Heart left ventricle (tissue), 13 donors: ENCODE results near the gene ERMARD.

Source experiments
- CTCF ChIP-seq, 12 donors: fragments of 200-600 bp; sonication (generic) in 4 of 12; IDR thresholded peaks; one replicate each; pipeline versions ENCODE4 v1.5.0 to v1.8.0; 2018 to 2022; ENCODE audit warnings: antibody characterized with exemption in 12 of 12, mild to moderate bottlenecking in 5 of 12
- POLR2A ChIP-seq, 2 donors: fragments of 450-650 bp; IDR thresholded peaks; one replicate each; pipeline ENCODE4 v1.6.1; 2017; ENCODE audit warnings: antibody characterized with exemption in 2 of 2, mild to moderate bottlenecking in 2 of 2, moderate library complexity in 2 of 2
- donor health status: ischemic (EF 13 %, LVEDD 7.1; RV severe dilation, severe dysfunction).
- donor health status: DM: no; HTN: yes; CAD: no.
- donor health status: DM: no; HTN: no; CAD: no.
- donor health status: ischemic (EF 25% LVEDD 6.9; RV normal size, moderate dysfunction).
- donor health status: ischemic (EF 25% LVEDD 5.7; RV mildly dilated, moderate dysfunction).
- donor health status: ischemic (EF 35%, LVEDD 5.7; RV mildly dilated, moderate dysfunction).
- donor health status: nonischemic (EF 11% LVEDD 7.7; RV severe dilation, severe dysfunction).
- donor health status: DM: yes; HTN: yes; CAD: no.
- donor health status: PGD.
- donor health status: ischemic (EF 29% LVEDD 5.4; RV normal size, mild dysfunction).
- donor health status: nonischemic (EF 23%, LVEDD 6.1; RV moderate dilation, normal function).

- no peak for TF ChIP-seq POLR2A (IDR thresholded peaks at IDR 0.05)
- TF ChIP-seq CTCF (IDR thresholded peaks at IDR 0.05): no peak
Measured at GRCh38 chr6:169826697-169827096, 75.3 kb downstream of the ERMARD start.
